GM18873 (cell line): Measurements from ENCODE around the gene WHRN.

Experiments
- ATAC-seq: cut with Tn5 transposase; IDR thresholded peaks from one replicate; pipeline ENCODE4 v1.9.1; 2021; ENCODE audit warnings: mild to moderate bottlenecking, moderate library complexity, moderate number of reproducible peaks; ENCODE audit not compliant: unreplicated experiment, low FRiP score

Gene WHRN

GRCh38 chr9:114371343-114371944 lies 133.8 kb downstream of the WHRN start:
- ATAC-seq: no peak

DNA sequence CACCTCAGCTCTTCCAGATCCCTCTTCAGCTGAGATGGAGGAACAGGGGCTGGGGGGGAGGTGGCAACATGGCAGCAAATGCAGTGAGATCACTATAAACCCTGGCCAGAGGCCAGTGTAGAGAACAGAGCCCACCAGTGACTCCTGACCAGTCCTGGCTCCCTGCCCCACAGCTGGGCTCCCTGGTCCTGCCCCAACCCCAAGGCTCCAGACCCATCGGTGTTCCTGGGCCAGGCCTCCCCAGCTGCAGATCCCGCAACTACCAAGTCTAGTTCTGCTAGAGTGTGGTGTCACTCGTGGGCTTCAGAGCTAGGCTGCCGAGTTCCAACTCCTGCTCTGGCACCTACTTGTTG lies 134.3 kb downstream of the WHRN start:
- no peak for ATAC-seq

GRCh38 chr9:114370251-114370967 lies 134.9 kb downstream of the WHRN start:
- ATAC-seq: no peak

- ATAC-seq: no peak
These were observed 135.8 kb downstream of the WHRN start for GRCh38 chr9:114369216-114370130.

DNA sequence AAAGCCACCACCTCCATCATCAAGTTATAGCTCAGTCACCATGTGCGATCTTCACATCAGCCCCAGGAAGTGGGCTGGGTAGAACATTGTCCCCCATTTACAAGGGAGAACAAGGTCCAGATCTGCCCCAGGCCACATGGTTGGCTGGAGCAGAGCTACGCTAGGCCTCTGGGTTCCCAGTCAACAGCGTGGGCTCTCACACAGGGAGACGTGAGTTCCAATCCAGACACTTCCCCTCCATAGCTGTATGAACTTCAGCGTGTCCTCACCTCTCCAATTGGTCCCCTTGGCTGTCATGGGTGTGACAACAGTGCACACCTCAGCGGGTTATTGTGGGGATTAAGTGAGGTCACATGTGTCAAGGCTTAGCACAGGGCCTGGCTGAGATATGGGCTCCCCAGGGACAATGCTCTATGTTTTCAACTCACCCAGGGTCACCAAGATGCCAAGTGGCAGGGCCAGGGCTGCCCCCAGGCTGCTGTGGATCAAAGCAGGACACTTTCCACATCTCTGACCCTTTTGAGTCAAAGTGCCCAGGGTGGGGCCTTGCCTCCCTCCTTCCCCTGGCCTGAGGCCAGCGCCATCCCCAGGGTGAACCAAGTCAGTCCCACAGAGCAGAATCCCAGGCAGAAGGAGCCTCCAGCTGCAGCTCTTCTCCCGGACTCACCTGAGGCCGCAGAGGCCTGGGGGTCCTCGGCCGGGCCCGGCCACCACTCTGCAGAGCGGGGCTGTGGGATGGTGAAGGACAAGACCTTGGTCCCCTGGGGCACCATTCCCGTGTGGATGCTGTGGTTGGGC lies 137.3 kb downstream of the WHRN start:
- no peak for ATAC-seq

GRCh38 chr9:114367366-114367765 lies 137.9 kb downstream of the WHRN start:
- ATAC-seq: no peak

DNA sequence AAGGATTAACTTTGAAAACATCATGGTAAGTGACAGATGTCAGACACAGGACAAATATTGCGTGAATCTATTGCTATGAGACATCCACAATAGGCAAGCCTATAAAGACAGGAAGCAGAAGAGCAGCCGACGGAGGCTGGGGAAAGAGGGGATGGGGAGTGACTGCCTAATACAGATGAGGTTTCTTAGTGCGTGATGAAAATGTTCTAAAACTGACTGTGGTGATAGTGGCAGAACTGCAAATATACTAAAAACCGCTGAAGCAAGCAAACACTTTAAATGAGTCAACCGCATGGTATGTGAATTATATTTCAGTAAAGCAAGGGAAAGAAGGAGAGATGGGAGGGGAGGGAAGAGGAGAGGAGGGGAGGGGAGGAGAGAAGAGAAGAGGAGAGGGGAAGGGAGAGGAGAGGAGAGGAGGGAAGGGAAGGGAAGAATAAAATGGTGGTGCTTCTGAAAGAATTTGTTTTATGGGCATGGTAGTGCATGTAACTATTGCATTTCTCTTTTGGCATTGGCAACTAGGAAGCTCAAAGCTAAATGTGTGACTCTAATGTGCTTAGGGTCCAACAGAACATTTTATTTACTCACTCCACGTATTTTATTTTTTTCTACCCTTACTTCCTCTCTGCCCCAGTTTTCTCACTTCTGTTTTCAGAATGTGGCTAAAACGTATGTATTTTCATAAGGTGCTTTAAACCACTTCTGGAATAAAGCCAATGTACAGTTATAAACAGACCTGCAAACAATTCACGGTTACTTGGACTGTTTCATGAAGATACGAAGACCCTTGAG lies 138.7 kb downstream of the WHRN start:
- no peak for ATAC-seq

- no peak for ATAC-seq
These were observed 140.1 kb downstream of the WHRN start for GRCh38 chr9:114365194-114365593.

DNA sequence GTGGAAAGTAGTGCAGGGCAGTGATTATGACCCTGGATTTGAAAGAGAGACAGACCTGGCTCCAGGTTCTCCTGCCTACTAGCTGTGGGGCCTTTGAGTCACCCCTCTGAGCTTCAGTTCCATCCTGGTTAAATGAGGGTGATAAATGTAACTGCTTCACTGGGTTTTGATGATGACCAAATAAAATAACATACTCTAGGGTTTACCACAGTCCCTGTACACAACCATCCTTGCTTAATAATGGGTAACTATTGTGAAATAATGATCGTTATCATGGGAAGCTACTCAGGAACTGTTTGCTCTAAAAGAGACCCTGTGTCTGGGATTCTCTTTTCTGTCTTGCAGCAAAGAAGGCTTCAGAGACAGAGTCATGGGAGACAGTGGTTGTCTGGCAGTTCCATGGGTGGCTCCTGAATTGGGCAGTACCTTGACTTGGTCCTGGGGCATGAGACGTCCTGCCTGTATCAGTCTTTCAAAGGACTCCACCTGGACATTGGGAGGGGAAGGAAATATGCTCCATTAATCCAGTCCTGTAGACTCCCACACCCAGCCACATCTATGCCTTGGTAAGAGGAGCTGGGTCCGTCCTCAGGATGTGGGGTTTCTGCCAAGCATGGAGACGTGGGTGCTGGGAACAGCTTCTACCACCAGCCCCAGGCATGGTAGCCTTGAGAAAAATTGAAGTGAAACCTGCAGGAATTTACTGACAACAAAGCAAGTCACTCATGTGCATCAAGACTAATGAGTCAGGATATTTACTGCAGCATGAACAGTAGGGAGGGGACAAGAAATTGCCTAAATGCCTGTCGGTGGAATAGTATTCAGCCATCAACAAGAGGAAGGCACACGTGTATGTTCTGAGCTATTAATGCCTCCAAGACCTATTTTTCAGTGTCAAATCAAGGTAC lies 140.9 kb downstream of the WHRN start:
- ATAC-seq: no peak

GRCh38 chr9:114363424-114363823 lies 141.8 kb downstream of the WHRN start:
- ATAC-seq: no peak

GRCh38 chr9:114362394-114362793 lies 142.9 kb downstream of the WHRN start:
- ATAC-seq: no peak

GRCh38 chr9:114361542-114361941 lies 143.7 kb downstream of the WHRN start:
- ATAC-seq: no peak

DNA sequence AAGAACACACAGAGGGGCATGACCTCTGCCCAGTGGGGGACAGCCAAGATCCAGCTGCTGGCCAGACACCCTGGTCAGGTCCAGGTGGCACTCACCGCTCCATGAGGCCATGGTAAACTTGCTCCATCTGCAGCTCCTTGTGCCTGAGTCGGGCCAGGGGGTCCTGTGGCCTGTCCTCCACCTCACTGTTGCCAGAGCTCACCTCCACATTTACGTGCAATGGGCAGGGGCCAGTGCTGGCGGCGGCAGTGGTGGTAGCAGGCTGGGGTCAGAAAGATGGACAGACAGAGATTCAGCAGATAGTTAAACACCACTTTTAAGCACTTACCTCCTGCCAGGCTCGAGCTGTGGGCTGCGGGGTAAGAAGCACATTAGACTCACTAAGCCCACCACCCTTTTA lies 145.5 kb downstream of the WHRN start:
- no peak for ATAC-seq

DNA sequence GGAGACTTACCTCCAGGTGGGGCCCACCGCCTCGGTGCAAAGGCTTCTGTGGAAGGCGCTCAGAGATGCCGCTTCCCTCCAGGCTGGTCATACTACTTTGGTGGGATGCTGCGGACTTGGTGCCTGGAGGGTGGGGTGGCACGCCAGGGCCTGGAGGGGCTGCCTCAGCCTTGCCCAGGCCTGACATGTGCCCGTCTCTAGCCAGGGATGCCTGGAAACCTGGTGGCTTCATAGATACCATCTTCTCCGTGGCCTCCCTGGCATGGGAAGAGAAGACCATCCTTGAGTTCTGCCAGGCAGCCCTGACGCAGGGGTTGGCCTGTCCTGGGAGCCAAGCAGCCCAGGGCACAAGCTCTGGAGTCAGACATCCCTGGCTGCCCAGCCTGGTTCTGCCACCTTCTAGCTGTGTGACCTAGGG lies 147.4 kb downstream of the WHRN start:
- no peak for ATAC-seq

DNA sequence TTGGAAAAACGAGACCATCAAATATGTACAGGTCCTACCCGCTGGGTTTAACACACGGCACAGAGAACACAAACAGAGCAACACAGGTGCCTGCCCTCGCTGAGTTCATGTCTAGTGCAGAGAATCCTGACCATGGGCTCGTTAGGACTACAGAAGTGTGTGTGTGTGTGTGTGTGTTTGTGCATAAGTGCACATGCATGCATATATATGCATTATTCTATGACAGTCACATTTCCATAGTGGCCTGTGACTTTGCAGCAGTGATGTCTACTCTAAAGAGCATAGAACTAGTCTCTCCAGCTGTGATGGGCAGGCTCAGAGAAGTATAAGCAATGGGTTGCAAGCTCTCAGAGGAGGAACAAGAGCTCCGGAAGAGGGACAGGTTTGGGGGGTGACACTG lies 147.9 kb downstream of the WHRN start:
- no peak for ATAC-seq

DNA sequence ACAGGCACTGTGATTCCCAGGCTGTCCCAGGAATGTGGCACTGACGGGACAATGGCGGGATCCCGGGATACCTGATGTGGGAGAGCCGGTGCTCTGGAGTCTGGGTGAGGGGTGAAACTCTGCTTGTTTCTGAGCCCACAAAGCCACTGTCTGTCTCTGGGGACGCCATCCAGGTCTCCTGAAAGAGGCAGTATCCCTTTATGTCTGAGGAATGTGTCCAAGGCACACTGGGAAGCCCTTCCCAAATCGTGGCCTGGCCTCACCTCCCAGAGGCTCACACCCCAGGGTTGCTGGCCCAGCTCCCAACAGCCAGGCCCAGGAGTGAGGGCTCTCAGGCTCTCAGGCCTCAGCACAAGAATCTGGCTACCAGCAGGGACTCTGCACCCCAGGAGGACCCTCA lies 148.5 kb downstream of the WHRN start:
- no peak for ATAC-seq

DNA sequence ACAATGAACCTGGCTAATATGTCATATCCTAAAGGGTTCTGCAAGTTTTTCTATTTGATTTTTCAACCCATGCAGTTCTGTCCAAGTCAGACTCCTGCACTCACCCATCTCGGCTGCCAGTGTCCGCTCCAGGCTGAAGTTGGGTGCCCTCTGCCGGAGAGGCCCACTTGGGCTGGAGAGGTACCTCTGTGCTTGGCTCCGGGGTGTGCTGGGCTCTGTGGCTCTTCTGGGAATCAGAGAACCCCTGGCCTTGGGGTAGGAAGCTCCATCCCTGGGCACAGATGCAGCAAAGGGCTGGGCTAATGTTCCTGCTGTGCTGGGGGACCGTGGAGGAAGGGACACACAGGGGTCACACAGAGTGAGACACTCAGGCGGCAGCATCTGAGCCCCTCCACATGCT lies 149.5 kb downstream of the WHRN start:
- no peak for ATAC-seq
